ENCODE measurements around the gene CBLN3. TPM values are rescaled to one million over a fixed set of nuclear protein-coding genes. Genes with fewer than 3 reads are reported as not detected.

Gene CBLN3
- total RNA-seq, 1 donor from 2014 or later: 3.9 TPM

DNA sequence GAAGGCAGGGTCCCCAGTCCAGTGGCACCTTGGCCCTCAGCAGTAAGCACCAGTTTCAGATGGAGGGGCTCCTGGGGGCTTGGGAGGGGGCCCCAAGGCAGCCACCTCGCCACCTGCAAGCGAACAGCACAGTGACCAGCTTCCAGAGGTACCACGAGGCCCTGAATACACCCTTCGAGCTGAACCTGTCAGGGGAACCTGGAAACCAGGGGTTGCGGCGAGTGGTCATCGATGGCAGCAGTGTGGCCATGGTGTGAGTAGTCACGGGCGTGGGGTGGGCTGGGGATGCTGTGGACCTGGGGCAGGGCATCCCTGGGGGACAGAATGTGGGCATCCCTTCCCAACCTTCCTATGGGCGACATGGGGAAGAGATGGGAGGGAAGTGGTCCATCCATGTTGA is 19.5 kb downstream of the CBLN3 start:
- no peak for DNase-seq (ENCODE audit: low spot score in 2 of 2, unreplicated experiment in 2 of 2)
- H3K4me3 Mint-ChIP-seq: no peak overlapping the region
- H3K4me1 Mint-ChIP-seq: peaks cover 6% of the 10 kb centered on the region
- TF ChIP-seq, protein P1, sequence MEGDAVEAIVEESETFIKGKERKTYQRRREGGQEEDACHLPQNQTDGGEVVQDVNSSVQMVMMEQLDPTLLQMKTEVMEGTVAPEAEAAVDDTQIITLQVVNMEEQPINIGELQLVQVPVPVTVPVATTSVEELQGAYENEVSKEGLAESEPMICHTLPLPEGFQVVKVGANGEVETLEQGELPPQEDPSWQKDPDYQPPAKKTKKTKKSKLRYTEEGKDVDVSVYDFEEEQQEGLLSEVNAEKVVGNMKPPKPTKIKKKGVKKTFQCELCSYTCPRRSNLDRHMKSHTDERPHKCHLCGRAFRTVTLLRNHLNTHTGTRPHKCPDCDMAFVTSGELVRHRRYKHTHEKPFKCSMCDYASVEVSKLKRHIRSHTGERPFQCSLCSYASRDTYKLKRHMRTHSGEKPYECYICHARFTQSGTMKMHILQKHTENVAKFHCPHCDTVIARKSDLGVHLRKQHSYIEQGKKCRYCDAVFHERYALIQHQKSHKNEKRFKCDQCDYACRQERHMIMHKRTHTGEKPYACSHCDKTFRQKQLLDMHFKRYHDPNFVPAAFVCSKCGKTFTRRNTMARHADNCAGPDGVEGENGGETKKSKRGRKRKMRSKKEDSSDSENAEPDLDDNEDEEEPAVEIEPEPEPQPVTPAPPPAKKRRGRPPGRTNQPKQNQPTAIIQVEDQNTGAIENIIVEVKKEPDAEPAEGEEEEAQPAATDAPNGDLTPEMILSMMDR (IDR thresholded peaks at IDR 0.05; ENCODE audit: unreplicated experiment): no peak
- H3K36me3 Mint-ChIP-seq: peaks cover 39% of the 10 kb centered on the region
- no peaks in the 10 kb centered on the region for H3K9me3 Mint-ChIP-seq
- H3K27me3 Mint-ChIP-seq (ENCODE audit: low read depth): no peaks in the 10 kb centered on the region
- no peak overlapping the region for H3K27ac Mint-ChIP-seq

DNA sequence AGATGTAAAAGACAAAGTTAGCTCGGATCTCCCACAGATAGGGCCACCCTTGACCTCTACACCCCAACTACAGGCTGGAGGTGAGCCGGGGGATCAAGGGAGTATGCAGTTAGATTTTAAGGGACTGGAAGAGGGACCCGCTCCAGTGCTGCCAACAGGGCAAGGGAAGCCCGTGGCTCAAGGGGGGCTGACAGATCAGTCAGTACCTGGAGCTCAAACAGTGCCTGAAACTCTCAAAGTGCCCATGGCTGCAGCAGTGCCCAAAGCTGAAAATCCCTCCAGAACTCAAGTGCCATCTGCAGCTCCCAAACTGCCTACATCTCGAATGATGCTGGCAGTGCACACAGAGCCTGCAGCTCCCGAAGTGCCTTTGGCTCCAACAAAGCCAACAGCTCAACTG is 20.3 kb downstream of the CBLN3 start:
- no peaks in the 10 kb centered on the region for H3K9me3 Mint-ChIP-seq
- TF ChIP-seq, protein P1 (IDR thresholded peaks at IDR 0.05; ENCODE audit: unreplicated experiment): no peak
- peaks cover 39% of the 10 kb centered on the region for H3K36me3 Mint-ChIP-seq
- H3K27ac Mint-ChIP-seq: no peak overlapping the region
- no peak for DNase-seq (ENCODE audit: low spot score in 2 of 2, unreplicated experiment in 2 of 2)
- no peak overlapping the region for H3K4me3 Mint-ChIP-seq
- H3K27me3 Mint-ChIP-seq (ENCODE audit: low read depth): no peaks in the 10 kb centered on the region
- H3K4me1 Mint-ChIP-seq: peaks cover 13% of the 10 kb centered on the region

DNA sequence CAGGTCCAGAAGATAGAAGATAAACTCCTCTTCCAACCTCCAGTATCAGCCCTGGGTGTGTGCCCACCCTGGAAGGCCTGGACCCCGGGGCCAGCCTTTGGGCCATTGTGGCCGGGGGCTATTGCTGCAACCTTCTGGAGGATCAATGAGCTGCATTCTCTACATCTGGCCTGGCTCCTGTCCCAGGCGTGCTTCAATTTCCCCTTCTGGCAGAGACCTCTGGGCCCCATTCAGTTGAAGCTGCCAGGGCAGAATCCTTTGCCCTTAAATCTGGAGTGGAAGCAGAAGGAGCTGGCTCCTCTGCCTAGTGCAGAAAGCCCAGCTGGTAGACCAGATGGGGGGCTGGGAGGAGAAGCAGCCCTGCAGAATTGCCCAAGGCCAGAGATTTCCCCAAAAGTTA is 20.7 kb downstream of the CBLN3 start:
- Mint-ChIP-seq H3K27ac (no peak overlapping the region), H3K9me3 (no peaks in the 10 kb centered on the region), H3K4me3 (no peak overlapping the region), H3K4me1 (peaks cover 17% of the 10 kb centered on the region), H3K27me3 (ENCODE audit: low read depth) (no peaks in the 10 kb centered on the region), H3K36me3 (peaks cover 34% of the 10 kb centered on the region)
- no peak for DNase-seq (ENCODE audit: low spot score in 2 of 2, unreplicated experiment in 2 of 2)
- TF ChIP-seq, protein P1 (IDR thresholded peaks at IDR 0.05; ENCODE audit: unreplicated experiment): no peak

DNA sequence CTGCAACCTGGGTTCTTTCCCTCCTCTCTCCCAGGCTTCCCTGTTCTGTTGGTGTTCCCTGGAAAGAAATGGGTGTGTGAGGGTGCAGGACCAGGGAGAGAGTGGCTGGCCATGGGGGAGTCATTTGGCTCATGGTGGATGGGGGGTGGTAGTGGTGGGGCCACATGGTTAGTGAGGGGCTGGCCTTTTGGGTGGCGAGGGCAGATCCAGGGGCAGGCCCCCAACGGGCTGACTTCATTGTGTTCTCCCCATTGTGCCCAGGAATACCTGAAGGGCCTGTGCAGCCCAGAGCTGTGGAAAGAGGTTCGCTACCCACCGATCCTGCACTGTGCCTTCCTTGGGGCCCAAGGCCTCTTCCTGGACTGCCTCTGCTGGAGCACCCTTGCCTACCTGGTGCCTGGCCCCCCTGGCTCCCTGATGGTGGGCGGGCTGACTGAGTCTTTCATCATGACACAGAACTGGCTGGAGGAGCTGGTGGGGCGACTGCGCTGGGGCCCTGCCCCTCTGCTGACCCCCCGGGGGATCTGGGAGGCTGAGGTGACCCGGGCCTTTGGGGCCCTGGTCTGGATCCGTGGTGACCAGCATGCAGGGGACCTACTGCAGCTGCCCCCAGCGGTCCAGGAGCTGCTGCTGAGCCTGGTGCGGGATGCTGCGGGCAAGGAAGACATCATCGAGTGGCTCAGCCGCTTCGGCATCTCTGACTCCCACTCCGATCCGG is 21.7 kb downstream of the CBLN3 start:
- Mint-ChIP-seq H3K9me3 (no peaks in the 10 kb centered on the region), H3K4me3 (no peak overlapping the region), H3K27me3 (ENCODE audit: low read depth) (no peaks in the 10 kb centered on the region), H3K27ac (no peak overlapping the region), H3K4me1 (peaks cover 27% of the 10 kb centered on the region), H3K36me3 (peaks cover 28% of the 10 kb centered on the region)
- no peak for DNase-seq (ENCODE audit: low spot score in 2 of 2, unreplicated experiment in 2 of 2)
- TF ChIP-seq, protein P1 (IDR thresholded peaks at IDR 0.05; ENCODE audit: unreplicated experiment): no peak

DNA sequence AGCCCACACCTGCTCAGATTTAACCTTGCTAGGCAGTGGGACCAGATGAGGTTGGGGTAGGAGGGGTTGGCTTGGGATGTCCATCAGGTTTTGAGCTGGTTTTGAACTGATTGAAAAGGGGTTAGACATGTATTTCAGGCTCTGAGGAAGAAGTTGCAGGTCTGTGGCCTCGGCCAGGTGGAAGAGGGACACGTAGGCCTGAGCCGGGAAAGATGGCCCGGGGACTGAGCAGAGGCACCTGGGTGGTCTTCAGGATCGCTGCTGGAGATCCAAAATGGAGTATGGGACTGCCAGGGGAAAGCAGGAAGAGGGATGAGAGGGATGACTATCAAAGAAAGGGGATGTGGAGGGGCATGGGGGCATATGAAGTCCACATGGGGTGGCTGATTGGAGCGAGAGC is 23.1 kb downstream of the CBLN3 start:
- H3K27ac Mint-ChIP-seq: no peak overlapping the region
- no peak for DNase-seq (ENCODE audit: low spot score in 2 of 2, unreplicated experiment in 2 of 2)
- no peaks in the 10 kb centered on the region for H3K9me3 Mint-ChIP-seq
- no peak overlapping the region for H3K4me3 Mint-ChIP-seq
- no peaks in the 10 kb centered on the region for H3K27me3 Mint-ChIP-seq (ENCODE audit: low read depth)
- TF ChIP-seq, protein P1 (IDR thresholded peaks at IDR 0.05; ENCODE audit: unreplicated experiment): no peak
- peaks cover 39% of the 10 kb centered on the region for H3K4me1 Mint-ChIP-seq
- H3K36me3 Mint-ChIP-seq: peaks cover 17% of the 10 kb centered on the region
